ENCODE data around the gene BRIX1. TPM values are rescaled to one million over a fixed set of nuclear protein-coding genes. Genes with fewer than 3 reads are reported as not detected.

BRIX1 gene
- polyA plus RNA-seq, 1 donor (not counting 4 experiments of a cell fraction or from before 2014, with no cell fraction given): 63.0 TPM

DNA sequence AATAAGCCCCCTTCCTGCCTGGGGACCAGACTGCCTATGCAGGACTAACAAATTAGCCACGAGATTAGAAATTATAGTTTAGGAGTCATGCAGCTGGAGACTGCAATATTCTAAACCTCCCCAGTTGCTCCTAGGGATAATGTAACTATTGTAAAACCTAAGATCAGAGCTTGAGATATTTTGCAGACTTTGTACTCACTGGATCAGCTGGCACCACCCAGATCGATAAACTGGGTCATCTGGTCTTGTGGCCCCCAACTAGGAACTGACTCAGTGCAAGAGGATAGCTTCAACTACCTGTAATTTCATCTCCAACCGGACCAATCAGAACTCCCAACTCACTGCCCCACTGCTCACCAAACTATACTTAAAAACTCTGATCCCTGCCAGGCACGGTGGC lies 52.0 kb downstream of the BRIX1 start:
- Histone ChIP-seq H2AFZ (ENCODE audit: control insufficient read depth, low read length) (no peak overlapping the region), H3K9ac (ENCODE audit: control insufficient read depth, extremely low read depth, insufficient read depth, low read length) (no peak overlapping the region), H3K27me3 (ENCODE audit: control insufficient read depth, extremely low read depth, insufficient read depth, low read length) (no peaks in the 10 kb centered on the region), H3K9me3 (ENCODE audit: control insufficient read depth, low read depth, low read length) (no peaks in the 10 kb centered on the region), H3K4me2 (ENCODE audit: control insufficient read depth, extremely low read depth, insufficient read depth, low read depth, low read length) (no peak overlapping the region), H3K36me3 (ENCODE audit: control insufficient read depth in 2 of 2, extremely low read depth in 1 of 2, insufficient read depth in 2 of 2, low read length in 2 of 2) (no peaks in the 10 kb centered on the region), H4K20me1 (ENCODE audit: control insufficient read depth, extremely low read depth, insufficient read depth, low read length) (no peaks in the 10 kb centered on the region), H3K9me1 (ENCODE audit: control insufficient read depth, extremely low read depth, insufficient read depth, low read length) (no peaks in the 10 kb centered on the region), H3K4me3 (ENCODE audit: control insufficient read depth in 2 of 3, extremely low read depth in 1 of 3, insufficient read depth in 2 of 3, low read depth in 1 of 3, low read length in 3 of 3) (no peak overlapping the region), H3K79me2 (ENCODE audit: control insufficient read depth, insufficient read depth, low read length) (no peaks in the 10 kb centered on the region), H3K4me1 (ENCODE audit: control insufficient read depth, extremely low read depth, insufficient read depth, low read length) (no peaks in the 10 kb centered on the region), H3K27ac (ENCODE audit: control insufficient read depth, insufficient read depth, low read length) (no peak overlapping the region)
- no peak for FAIRE-seq
- DNase-seq (ENCODE audit: low read depth, low spot score): no peak
- TF ChIP-seq EZH2 (IDR thresholded peaks at IDR 0.05; ENCODE audit: low read length): no peak
- TF ChIP-seq, protein P1, sequence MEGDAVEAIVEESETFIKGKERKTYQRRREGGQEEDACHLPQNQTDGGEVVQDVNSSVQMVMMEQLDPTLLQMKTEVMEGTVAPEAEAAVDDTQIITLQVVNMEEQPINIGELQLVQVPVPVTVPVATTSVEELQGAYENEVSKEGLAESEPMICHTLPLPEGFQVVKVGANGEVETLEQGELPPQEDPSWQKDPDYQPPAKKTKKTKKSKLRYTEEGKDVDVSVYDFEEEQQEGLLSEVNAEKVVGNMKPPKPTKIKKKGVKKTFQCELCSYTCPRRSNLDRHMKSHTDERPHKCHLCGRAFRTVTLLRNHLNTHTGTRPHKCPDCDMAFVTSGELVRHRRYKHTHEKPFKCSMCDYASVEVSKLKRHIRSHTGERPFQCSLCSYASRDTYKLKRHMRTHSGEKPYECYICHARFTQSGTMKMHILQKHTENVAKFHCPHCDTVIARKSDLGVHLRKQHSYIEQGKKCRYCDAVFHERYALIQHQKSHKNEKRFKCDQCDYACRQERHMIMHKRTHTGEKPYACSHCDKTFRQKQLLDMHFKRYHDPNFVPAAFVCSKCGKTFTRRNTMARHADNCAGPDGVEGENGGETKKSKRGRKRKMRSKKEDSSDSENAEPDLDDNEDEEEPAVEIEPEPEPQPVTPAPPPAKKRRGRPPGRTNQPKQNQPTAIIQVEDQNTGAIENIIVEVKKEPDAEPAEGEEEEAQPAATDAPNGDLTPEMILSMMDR (optimal IDR thresholded peaks at IDR 0.05 in 1 of 3, IDR thresholded peaks at IDR 0.05 in 1 of 3, conservative IDR thresholded peaks at IDR 0.05 in 1 of 3; ENCODE audit: extremely low read depth in 1 of 3, insufficient read depth in 2 of 3, low read length in 3 of 3): no peak
- dilution Hi-C loops (cut with MboI; ENCODE audit: extremely low pct_ligation_motif_present, low sequenced_read_pairs): no loop called here

DNA sequence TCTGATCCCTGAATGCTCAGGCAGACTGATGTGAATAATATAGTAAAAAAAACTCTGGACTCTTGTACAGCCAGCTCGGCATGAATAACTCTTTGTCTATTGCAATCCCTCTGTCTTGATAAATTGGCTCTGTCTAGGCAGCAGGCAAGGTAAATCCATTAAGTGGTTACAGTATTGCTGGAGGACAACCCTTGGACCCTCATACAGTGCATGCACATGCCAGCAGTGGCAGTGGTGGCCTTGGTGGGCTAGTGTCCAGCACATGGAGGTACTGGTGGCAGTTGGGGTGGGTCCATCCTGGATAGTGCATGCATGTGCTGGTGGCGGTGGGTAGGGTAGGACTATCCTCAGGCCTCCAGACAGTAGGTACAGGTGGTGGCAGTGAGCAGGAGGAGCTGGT lies 52.7 kb downstream of the BRIX1 start:
- Histone ChIP-seq H2AFZ (ENCODE audit: control insufficient read depth, low read length) (no peak overlapping the region), H3K9me3 (ENCODE audit: control insufficient read depth, low read depth, low read length) (no peaks in the 10 kb centered on the region), H3K27me3 (ENCODE audit: control insufficient read depth, extremely low read depth, insufficient read depth, low read length) (no peaks in the 10 kb centered on the region), H3K9me1 (ENCODE audit: control insufficient read depth, extremely low read depth, insufficient read depth, low read length) (no peaks in the 10 kb centered on the region), H3K4me1 (ENCODE audit: control insufficient read depth, extremely low read depth, insufficient read depth, low read length) (no peaks in the 10 kb centered on the region), H3K36me3 (ENCODE audit: control insufficient read depth in 2 of 2, extremely low read depth in 1 of 2, insufficient read depth in 2 of 2, low read length in 2 of 2) (no peaks in the 10 kb centered on the region), H3K4me2 (ENCODE audit: control insufficient read depth, extremely low read depth, insufficient read depth, low read depth, low read length) (no peak overlapping the region), H3K79me2 (ENCODE audit: control insufficient read depth, insufficient read depth, low read length) (no peaks in the 10 kb centered on the region), H3K9ac (ENCODE audit: control insufficient read depth, extremely low read depth, insufficient read depth, low read length) (no peak overlapping the region), H3K27ac (ENCODE audit: control insufficient read depth, insufficient read depth, low read length) (no peak overlapping the region), H3K4me3 (ENCODE audit: control insufficient read depth in 2 of 3, extremely low read depth in 1 of 3, insufficient read depth in 2 of 3, low read depth in 1 of 3, low read length in 3 of 3) (no peak overlapping the region), H4K20me1 (ENCODE audit: control insufficient read depth, extremely low read depth, insufficient read depth, low read length) (no peaks in the 10 kb centered on the region)
- FAIRE-seq (no peak), DNase-seq (ENCODE audit: low read depth, low spot score) (no peak)
- dilution Hi-C loops (cut with MboI; ENCODE audit: extremely low pct_ligation_motif_present, low sequenced_read_pairs): no loop called here
- TF ChIP-seq EZH2 (IDR thresholded peaks at IDR 0.05; ENCODE audit: low read length): no peak
- TF ChIP-seq, protein P1 (optimal IDR thresholded peaks at IDR 0.05 in 1 of 3, IDR thresholded peaks at IDR 0.05 in 1 of 3, conservative IDR thresholded peaks at IDR 0.05 in 1 of 3; ENCODE audit: extremely low read depth in 1 of 3, insufficient read depth in 2 of 3, low read length in 3 of 3): no peak

All from keratinocyte (primary cell).